ENCODE data around the gene PDE2A.

- no peak for TF ChIP-seq NBN (IDR thresholded peaks at IDR 0.05)
- no peak for TF ChIP-seq ELK1 (IDR thresholded peaks at IDR 0.05; ENCODE audit: low read depth, low read length)
- no peak for TF ChIP-seq MXI1 (IDR thresholded peaks at IDR 0.05; ENCODE audit: low read depth, low read length)
- TF ChIP-seq CTCF (IDR thresholded peaks at IDR 0.05 in 2 of 3, conservative IDR thresholded peaks at IDR 0.05 in 1 of 3; ENCODE audit: control insufficient read depth in 2 of 3, extremely low read depth in 1 of 3, insufficient read depth in 1 of 3, low read depth in 3 of 3, low read length in 3 of 3), result no peak
- no peak for TF ChIP-seq SPI1 (IDR thresholded peaks at IDR 0.05; ENCODE audit: borderline replicate concordance, insufficient read depth, low read depth, low read length)
- TF ChIP-seq TBL1XR1 (IDR thresholded peaks at IDR 0.05; ENCODE audit: low read depth, low read length), result no peak
- no peak for TF ChIP-seq POLR2AphosphoS2 (IDR thresholded peaks at IDR 0.05; ENCODE audit: low read depth, low read length)
- no peak for TF ChIP-seq BCLAF1 (IDR thresholded peaks at IDR 0.05)
- no peak for TF ChIP-seq EZH2 (IDR thresholded peaks at IDR 0.05; ENCODE audit: borderline replicate concordance, control insufficient read depth, low read depth, low read length)
- TF ChIP-seq ETV6 (conservative IDR thresholded peaks at IDR 0.05 in 1 of 2, IDR thresholded peaks at IDR 0.05 in 1 of 2; ENCODE audit: borderline replicate concordance in 1 of 2, low read depth in 1 of 2), result no peak
These were observed 37.8 kb downstream of the PDE2A start for GRCh38 chr11:72636376-72636775.
